Activated naive CD8-positive, alpha-beta T cell (primary cell): Measurements from ENCODE around the gene DAPK3.
"Not testable (repeated sequence)": the region's sequence is repeated elsewhere in the genome, so short reads cannot be mapped to it uniquely, and the experiment has no call there.

Experiments used
- H3K27ac Mint-ChIP-seq: one replicate; pipeline ENCODE4 v1.8.0; 2021; ENCODE audit warnings: mixed read lengths
- H3K27me3 Mint-ChIP-seq: one replicate; pipeline ENCODE4 v1.8.0; 2021; ENCODE audit warnings: mixed read lengths
- H3K36me3 Mint-ChIP-seq: one replicate; pipeline ENCODE4 v1.8.0; 2021; ENCODE audit warnings: mixed read lengths
- H3K4me1 Mint-ChIP-seq: one replicate; pipeline ENCODE4 v1.8.0; 2021; ENCODE audit warnings: low read depth, mixed read lengths
- H3K4me3 Mint-ChIP-seq: one replicate; pipeline ENCODE4 v1.8.0; 2021; ENCODE audit warnings: mild to moderate bottlenecking, mixed read lengths
- H3K9me3 Mint-ChIP-seq: one replicate; pipeline ENCODE4 v1.8.0; 2021; ENCODE audit warnings: low read depth, mixed read lengths

The DAPK3 gene

DNA sequence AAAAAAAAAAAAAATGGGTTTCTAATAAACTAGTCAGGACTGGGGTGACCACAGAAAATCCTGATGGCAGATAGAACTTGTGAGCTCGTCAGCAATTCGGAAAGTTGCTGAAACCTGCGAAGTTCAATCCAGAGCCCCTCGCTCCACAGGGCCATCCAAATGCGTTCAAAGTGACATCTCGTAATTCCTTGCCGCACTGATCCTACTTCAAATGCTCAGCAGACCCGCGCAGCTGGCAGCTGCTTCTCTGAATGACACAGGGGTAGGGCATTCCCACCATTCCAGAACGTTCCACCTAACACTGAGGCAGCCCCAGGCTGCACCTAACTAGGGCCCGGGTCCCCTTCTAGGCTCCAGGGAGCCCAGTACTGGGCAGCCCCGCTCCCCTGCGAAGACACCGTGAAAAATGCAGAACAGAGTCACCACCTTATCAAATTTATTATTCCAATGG lies 4.8 kb upstream of the DAPK3 start:
- peaks cover 20% of the 10 kb centered on the region for H3K4me1 Mint-ChIP-seq
- H3K4me3 Mint-ChIP-seq = no peak overlapping the region
- no peaks in the 10 kb centered on the region for H3K9me3 Mint-ChIP-seq
- H3K36me3 Mint-ChIP-seq = no peaks in the 10 kb centered on the region
- no peak overlapping the region for H3K27ac Mint-ChIP-seq
- no peaks in the 10 kb centered on the region for H3K27me3 Mint-ChIP-seq

DNA sequence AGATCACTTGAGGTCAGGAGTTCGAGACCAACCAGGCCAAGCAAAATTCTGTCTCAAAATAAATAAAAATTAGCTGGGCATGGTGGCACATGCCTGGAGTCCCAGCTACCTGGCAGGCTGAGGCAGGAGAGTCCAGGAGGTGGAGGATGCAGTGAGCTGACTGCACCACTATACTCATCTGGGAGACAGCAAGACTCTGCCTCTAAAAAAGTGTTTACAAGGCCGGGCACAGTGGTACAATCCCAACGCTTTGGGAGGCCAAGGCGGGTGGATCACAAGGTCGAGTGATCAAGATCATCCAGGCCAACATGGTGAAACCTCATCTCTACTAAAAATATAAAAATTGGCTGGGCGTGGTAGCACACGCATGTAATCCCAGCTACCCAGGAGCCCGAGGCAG lies 4.2 kb upstream of the DAPK3 start:
- Mint-ChIP-seq H3K36me3 (no peaks in the 10 kb centered on the region), H3K9me3 (no peaks in the 10 kb centered on the region), H3K4me1 (peaks cover 23% of the 10 kb centered on the region), H3K4me3 (no peak overlapping the region), H3K27ac (peak overlapping the region; percentile 28), H3K27me3 (no peaks in the 10 kb centered on the region)

DNA sequence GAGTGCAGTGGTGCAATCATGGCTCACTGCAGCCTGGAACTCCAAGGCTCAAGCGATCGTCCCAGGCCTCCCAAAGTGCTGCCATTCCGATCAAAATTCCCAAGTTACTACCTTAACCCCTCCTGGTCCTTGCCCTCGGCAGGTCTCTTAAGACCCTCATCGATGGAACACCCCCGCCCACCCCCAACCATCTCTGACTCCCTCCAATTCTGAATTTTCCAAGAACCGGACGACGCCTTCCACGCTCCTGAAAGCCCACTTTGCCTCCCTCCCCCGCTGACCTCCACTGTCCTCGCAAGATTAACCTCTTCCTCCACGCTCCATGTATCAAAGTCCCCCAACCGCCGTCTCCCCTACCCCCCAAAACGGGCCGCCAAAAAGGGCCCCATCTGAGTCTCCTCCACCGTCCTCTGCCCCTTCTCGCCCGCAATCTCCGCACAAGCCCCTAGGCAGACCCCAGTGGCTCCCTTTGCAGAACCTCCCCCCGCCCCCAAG lies 539 bp downstream of the DAPK3 start:
- Mint-ChIP-seq H3K27ac (peak overlapping the region; percentile 67), H3K4me3 (peak overlapping the region; percentile 88), H3K4me1 (peaks cover 28% of the 10 kb centered on the region), H3K9me3 (no peaks in the 10 kb centered on the region), H3K27me3 (no peaks in the 10 kb centered on the region), H3K36me3 (no peaks in the 10 kb centered on the region)

DNA sequence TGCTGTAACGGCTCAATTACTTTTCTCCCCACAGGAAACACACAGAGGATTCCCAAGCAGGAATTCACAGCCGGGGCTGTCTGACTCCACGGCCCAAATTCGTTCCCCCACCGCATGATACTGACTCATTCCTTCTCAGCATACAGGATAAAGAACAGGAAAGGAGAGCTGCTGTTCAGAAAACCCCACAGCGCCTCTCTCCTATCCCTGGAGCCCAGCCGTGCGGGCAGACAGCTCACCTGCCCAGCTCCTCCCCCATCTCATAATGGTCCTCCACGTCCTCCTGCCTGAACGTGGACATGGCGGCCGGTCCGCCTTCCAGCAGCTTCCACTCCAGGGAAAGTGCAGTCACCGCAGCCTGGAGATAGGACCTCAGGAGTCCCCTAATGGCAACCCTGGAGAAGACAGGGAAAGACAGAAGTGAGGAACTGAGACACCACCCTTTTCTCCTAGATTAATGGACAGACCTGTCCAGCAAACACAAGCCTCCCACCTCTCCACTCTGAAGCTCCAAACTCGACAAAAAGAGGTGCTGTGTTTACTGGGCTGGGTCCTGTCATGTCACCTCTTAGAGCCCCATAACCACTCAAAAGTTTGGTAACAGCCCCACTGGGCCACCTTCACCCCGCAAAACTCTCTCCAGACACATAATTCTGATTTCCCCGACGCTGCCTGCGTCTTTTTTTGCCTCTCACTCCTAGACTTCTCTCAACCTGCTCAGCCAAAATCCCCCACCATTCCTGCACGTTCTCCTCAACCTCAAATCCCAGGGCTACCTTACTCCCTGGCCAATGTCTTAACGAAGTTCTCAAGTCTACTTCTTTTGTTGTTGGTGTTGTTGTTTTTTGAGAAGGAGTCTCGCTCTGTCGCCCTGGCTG lies 1.2 kb downstream of the DAPK3 start:
- Mint-ChIP-seq H3K4me1 (peaks cover 28% of the 10 kb centered on the region), H3K27me3 (no peaks in the 10 kb centered on the region), H3K9me3 (no peaks in the 10 kb centered on the region), H3K36me3 (no peaks in the 10 kb centered on the region), H3K4me3 (peak overlapping the region; percentile 88), H3K27ac (peak overlapping the region; percentile 67)

DNA sequence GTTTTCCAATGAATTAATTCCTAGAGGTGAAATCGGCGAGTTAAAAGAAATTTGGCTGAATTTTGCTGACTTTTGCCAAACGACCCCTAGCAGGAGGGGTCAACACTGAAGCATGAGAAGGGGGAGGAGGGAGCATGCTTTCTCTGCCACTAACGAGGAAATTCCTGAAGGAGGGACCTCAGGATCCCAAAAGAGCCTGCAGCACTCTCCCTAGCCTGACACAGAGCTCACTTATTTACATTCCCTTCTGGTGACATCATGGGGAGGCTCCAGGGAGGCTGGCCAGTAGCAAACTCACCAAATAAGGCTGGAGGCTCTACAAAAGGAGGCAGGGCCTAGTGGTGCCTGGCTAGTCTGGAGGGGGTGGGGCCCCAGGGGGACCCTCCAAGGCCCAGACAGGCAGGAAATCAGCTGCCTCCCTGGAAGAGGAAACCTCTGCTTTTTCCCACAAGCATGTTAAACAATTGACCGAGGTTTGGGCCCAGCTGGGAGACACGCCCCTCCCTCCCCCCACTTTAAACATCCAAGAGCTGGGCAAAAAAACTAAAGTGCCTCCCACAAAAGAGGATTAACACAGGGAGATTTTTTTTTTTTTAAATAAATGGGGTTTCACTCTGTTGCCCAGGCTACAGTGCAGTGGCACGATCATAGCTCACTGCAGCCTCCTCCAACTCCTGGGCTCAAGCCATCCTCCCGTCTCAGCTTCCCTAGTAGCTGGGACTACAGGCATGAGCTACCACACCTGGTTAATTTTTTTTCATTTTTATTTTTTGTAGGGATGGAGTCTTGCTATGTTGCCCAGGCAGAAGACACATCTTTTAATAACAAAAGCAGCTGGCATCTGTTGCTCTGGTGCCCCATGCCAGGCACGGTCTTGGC lies 2.1 kb downstream of the DAPK3 start:
- Mint-ChIP-seq H3K9me3 (no peaks in the 10 kb centered on the region), H3K27me3 (no peaks in the 10 kb centered on the region), H3K27ac (peak overlapping the region; percentile 61), H3K36me3 (no peaks in the 10 kb centered on the region), H3K4me3 (peak overlapping the region; percentile 88), H3K4me1 (peaks cover 28% of the 10 kb centered on the region)

DNA sequence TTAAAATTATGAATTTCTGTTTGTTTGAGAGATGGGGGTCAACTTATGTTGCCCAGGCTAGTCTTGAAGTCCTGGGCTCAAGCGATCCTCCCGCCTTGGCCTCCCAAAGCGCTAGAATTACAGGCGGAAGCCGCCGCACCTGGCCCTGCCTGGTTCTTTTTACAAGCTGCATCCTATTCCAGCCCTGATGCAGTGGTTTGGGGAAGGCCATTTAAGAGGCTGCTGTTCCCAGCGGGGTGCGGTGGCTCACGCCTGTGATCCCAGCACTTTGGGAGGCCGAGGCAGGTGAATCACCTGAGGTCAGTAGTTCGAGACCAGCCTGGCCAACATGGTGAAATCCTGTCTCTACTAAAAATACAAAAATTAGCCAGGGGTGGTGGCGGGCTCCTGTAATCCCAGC lies 2.9 kb downstream of the DAPK3 start:
- not testable (repeated sequence) for H3K9me3 Mint-ChIP-seq, H3K36me3 Mint-ChIP-seq, H3K27me3 Mint-ChIP-seq, H3K4me3 Mint-ChIP-seq, H3K27ac Mint-ChIP-seq
- H3K4me1 Mint-ChIP-seq = peaks cover 28% of the 10 kb centered on the region

DNA sequence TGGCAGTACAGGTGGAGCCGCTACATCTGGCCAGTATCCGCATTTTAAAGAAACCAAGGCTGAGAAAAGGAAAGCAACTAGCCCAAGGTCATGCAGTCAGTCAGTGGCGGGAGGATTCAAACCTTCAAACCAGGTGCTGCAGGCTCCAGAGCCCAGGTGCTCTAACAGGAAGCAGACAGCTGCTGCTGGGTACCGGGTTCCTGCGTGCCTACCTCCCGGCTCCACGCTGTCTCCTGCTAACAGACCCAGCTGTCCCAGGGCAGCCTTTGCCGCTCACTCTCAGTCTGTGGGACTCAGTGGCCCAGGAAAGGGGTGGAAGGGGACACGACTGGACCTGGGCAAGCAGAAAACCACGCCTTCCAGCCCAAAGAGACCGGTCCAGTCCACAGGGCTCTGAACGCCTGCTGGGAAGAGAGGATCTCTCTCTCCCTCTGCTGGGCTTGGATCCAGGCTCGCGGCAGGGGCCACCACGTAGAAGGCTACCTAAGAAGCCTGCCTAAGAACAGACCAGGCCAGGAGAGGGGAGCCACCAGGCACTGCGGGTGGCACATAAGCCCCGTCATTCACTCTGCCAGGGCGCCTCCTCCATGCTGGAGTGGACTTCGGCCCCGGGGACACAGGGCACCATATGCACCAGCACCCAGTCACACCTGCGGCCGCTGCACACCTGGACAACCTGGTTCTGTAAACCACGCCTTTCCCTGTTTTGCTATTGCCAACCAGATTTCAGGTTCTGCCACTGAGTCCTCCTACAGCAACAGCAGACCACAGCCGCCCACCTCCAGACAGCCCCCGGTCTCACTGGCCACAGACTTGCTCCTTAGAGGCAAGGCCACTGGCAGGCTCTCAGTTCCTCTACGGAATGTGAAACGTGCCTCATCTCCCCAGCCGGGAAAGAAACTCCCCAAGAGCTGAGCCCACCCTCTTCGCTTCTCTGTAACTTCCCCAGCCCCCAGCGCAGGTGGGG lies 4.6 kb downstream of the DAPK3 start:
- Mint-ChIP-seq H3K4me1 (peaks cover 26% of the 10 kb centered on the region), H3K36me3 (no peaks in the 10 kb centered on the region), H3K27me3 (no peaks in the 10 kb centered on the region), H3K27ac (no peak overlapping the region), H3K4me3 (no peak overlapping the region), H3K9me3 (no peaks in the 10 kb centered on the region)

DNA sequence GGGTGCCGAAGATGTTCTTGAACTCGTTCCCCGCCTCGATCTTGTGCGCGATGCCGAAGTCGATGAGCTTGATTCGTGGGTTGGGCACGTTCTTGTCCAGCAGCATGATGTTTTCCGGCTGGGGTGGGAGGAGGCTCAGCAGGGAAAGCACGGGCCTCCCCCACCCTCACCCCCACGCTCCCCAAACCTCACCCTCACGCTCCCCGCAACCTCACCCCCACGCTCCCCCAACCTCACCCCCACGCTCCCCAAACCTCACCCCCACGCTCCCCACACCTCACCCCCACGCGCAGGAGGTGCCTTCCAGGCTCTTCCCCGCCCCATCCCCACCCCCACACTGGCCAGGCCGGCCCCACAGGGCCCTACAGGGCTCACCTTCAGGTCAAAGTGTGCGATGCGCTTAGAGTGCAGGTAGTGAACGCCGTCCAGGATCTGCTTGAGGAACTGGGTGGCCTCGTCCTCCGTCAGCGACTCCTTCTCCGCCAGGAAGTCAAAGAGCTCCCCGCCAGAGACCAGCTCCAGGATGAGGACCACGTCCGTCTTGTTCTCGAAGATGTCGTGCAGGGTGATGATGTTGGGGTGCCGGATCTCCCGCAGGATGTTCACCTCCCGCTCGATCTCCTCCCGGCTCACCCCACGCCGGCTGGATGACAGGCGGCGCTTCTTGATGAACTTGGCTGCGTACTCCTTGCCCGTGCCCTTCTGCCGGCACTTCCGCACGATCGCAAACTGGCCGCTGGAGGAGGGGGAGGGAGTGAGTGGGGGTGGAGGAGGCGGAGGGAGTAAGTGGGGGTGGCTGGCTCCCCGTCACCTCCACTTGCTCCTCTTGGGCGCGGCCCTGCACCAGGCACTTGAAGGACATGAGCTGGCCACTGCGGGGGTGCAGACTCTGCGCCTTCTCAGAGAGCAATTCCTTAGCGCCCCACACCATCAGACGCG lies 6.4 kb downstream of the DAPK3 start:
- Mint-ChIP-seq H3K36me3 (no peaks in the 10 kb centered on the region), H3K4me1 (peaks cover 14% of the 10 kb centered on the region), H3K27ac (no peak overlapping the region), H3K4me3 (no peak overlapping the region), H3K27me3 (no peaks in the 10 kb centered on the region), H3K9me3 (no peaks in the 10 kb centered on the region)

DNA sequence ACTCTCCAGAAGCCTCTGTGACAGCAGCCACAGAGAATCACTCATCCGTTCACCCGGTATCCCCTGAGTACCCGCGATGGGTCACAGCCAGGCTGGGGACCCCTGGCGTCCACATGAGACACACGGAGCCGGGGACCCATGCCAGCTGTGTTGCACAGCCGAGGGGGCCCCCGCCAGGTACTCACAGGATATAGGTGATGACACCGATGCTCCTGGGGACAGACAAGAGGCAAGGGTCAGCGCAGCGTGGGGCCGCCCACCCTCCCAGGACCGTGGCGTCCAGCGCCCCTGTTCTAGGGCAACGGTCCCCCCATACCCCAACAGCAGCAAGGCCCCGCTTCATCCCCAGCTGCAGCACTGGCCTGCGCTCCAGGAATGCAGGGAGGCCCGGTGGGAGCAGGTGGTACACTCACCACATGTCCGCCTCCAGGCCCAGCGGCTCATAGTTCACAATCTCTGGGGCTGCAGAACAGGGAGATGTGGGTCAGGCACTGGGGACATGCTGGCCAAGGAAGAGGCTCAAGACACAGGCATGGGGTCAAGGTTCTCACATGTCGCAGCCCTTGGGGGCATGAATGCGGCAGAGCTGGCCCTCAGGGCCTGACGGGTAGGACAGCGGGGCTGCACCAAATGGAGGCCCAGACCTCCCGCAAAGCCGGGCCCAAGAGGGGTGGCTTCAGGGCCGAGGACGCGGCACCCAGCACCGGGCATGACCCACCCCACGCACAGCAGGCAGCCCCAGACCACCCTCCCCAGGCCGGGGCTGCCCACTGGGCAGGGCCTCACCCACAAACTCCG lies 7.2 kb downstream of the DAPK3 start:
- H3K36me3 Mint-ChIP-seq = no peaks in the 10 kb centered on the region
- no peaks in the 10 kb centered on the region for H3K9me3 Mint-ChIP-seq

DNA sequence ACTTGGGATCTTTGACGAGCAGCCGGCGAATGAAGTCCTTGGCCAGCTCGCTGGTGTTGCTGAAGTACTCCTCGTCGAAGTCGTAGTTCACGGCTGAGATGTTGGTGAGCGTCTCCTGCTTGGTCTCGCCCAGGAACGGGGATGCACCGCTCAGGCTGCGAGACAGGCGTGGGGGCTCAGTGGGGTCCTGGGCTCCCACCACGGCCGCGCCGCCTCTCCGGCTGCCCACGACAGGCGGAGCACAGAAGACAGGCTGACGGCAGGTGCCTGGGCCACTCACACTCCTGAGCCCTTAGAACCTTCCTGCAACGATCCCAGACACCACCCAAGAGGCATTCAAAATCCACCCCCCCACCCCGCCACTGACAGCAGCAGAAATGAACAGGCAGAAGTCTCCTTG lies 9.9 kb downstream of the DAPK3 start:
- H3K4me1 Mint-ChIP-seq = no peaks in the 10 kb centered on the region
- H3K27ac Mint-ChIP-seq = no peak overlapping the region
- H3K9me3 Mint-ChIP-seq = no peaks in the 10 kb centered on the region
- no peaks in the 10 kb centered on the region for H3K27me3 Mint-ChIP-seq
- no peak overlapping the region for H3K4me3 Mint-ChIP-seq
- no peaks in the 10 kb centered on the region for H3K36me3 Mint-ChIP-seq

More for the DNA sequence above, 7.2 kb downstream of the DAPK3 start:
- Mint-ChIP-seq H3K27me3 (no peaks in the 10 kb centered on the region), H3K4me1 (peaks cover 11% of the 10 kb centered on the region), H3K27ac (no peak overlapping the region), H3K4me3 (no peak overlapping the region)

DNA sequence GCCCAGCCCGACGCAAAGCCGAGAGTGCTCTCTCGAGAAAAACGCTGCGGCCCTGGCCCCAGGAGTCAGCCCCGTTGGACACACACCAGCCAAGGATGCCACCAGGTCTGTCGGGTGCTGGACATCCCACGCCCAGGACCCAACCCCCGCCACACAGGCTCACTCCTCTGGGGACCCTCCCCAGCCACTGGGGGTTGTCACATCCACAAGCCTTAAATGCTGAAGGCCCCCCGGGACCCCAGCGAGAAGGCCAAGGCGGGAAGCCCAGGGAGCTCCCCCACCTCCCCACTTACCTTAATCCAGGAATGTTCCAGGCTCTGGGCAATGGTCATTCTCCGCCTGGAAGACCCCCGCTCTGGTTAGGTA lies 11.2 kb downstream of the DAPK3 start:
- Mint-ChIP-seq H3K36me3 (no peaks in the 10 kb centered on the region), H3K4me1 (no peaks in the 10 kb centered on the region)

DNA sequence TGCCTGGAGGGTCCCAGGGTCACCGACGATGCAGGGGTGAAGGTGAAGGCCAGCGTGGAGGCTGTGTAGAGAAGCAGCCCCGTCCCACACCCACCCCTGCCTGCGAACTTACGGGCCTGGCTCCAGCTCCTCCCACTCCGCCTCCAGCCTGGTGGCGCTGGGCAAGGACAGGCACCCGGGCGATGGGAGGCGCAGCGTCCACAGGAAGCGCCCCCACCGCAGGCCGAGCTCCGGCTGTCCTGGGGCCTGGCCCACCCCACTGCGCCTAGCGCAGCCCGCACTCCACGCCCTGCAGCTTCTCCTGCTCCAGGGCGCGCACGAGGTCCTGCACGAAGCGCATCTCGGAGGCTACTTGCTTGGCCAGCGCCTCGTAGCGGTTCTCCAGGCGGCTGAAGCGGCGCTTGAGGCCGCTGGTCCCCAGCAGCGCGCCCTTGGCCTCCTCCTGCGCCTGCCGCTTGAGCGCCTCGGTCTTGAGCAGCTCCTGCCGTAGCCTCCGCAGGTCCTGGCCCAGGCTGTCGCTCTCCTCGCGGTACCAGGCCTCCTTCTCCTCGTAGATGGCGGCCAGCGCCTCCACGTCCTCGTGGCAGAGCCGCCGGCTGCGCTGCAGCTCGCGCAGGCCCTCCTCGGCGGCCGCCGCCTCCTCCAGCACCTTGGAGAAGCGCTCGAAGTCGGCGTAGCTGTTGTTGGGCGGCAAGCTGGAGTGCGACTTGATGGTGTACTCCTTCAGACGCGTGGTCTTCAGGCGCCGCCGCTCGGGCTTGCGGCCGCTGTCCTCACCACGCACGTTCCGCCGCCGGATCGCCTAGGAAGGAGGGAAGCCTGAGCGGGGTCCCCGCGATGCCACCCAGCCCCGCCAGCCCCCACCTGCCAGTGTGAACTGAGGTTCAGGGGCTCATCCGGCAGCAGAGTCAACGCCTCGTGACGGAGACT lies 11.8 kb downstream of the DAPK3 start:
- H3K27me3 Mint-ChIP-seq = no peaks in the 10 kb centered on the region
- H3K27ac Mint-ChIP-seq = no peak overlapping the region
- no peaks in the 10 kb centered on the region for H3K9me3 Mint-ChIP-seq
- no peak overlapping the region for H3K4me3 Mint-ChIP-seq
- H3K4me1 Mint-ChIP-seq = no peaks in the 10 kb centered on the region
- H3K36me3 Mint-ChIP-seq = no peaks in the 10 kb centered on the region

More for the DNA sequence above, 11.2 kb downstream of the DAPK3 start:
- H3K27me3 Mint-ChIP-seq = no peaks in the 10 kb centered on the region
- H3K4me3 Mint-ChIP-seq = no peak overlapping the region
- no peaks in the 10 kb centered on the region for H3K9me3 Mint-ChIP-seq
- no peak overlapping the region for H3K27ac Mint-ChIP-seq
